SK-N-MC (cell line): Measurements from ENCODE around the gene TSR3.

Experiments used
- DNase-seq: peaks from one replicate; pipeline ENCODE4 v3.0.0-alpha.2; 2011; ENCODE audit warnings: low read depth, low spot score
- H3K27ac ChIP-seq: fragments of 200-600 bp; sonication (generic); 2 replicates; pipeline ENCODE4 v1.5.1; 2016; ENCODE audit warnings: mixed run types
- H3K36me3 ChIP-seq: fragments of 200-600 bp; sonication (generic); 2 replicates; pipeline ENCODE4 v1.6.1; 2017; ENCODE audit warnings: antibody characterized with exemption, low read length, mixed read lengths; ENCODE audit not compliant: insufficient read depth
- H3K4me3 ChIP-seq: fragments of 200-600 bp; sonication (generic); 2 replicates; pipeline ENCODE4 v1.5.1; 2016
- H3K9ac ChIP-seq: fragments of 200-600 bp; sonication (generic); 2 replicates; pipeline ENCODE4 v1.8.0; 2017; ENCODE audit warnings: mixed run types, mixed read lengths; ENCODE audit not compliant: insufficient read length
- H3K9me3 ChIP-seq: fragments of 200-600 bp; sonication (generic); 2 replicates; pipeline ENCODE4 v1.6.1; 2017; ENCODE audit warnings: low read depth, mild to moderate bottlenecking, antibody characterized with exemption, low read length, moderate library complexity, mixed read lengths
- EZH2 ChIP-seq: fragments of 200-600 bp; sonication (generic); IDR thresholded peaks from one replicate; pipeline ENCODE4 v1.6.1; 2017; ENCODE audit warnings: antibody characterized with exemption
- FOXP2 ChIP-seq: optimal IDR thresholded peaks from 2 replicates; pipeline ENCODE3; 2011; ENCODE audit warnings: mild to moderate bottlenecking, moderate library complexity; ENCODE audit not compliant: insufficient read depth; ENCODE audit errors: extremely low read length, control extremely low read depth
- POLR2AphosphoS5 ChIP-seq: IDR thresholded peaks from 2 replicates; pipeline ENCODE4 v1.6.1; 2012; ENCODE audit warnings: mild to moderate bottlenecking, low read depth, low read length, borderline replicate concordance

Gene TSR3

GRCh38 chr16:1326391-1326790, 25.3 kb downstream of the TSR3 start:
- H3K9me3 ChIP-seq, result no peaks in the 10 kb centered on the region
- no peak overlapping the region for H3K4me3 ChIP-seq
- DNase-seq, result no peak
- H3K9ac ChIP-seq, result no peak overlapping the region
- TF ChIP-seq FOXP2 (no peak), EZH2 (no peak), POLR2AphosphoS5 (no peak)
- H3K36me3 ChIP-seq, result peaks cover 23% of the 10 kb centered on the region; the same call in 1 of the 2 replicates
- peak overlapping the region; percentile 13; the same call in 1 of the 2 replicates for H3K27ac ChIP-seq

DNA sequence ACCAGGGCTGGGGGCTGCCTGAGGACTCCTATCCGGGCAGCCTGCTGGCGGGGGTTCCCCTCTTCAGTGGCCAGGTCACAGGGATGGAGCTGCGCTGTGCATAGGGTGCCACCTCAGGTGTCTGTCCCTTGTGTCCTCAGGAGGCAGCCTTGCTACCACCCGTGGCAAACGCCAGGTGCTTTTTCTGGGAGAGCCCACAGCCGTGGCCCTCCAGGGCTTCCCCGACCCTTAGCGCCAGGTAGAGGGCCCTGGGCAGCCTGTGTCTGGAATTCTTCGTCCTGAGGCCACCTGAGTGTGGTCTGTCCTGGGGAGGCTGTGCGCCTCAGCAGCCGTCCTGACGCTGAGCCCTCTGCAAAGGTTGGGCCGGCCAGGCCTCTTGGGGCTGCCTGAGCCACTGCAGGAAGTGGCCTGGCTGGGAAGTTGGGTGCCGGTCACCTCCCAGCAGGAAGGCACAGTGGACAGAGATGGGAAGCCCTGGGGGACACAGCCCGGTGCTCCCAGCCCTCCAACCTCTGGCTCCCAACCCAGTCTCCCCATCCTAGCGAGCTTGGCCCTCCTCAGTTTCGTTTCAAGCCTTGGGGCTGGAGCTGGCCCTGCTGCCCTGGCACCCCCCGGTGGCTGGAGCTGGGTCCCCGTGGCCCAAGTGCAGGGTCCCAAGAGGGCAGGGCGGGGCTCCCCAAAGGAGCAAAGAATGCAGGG, 25.9 kb downstream of the TSR3 start:
- peaks cover 28% of the 10 kb centered on the region; the same call in 1 of the 2 replicates for H3K36me3 ChIP-seq
- TF ChIP-seq FOXP2 (no peak), EZH2 (no peak), POLR2AphosphoS5 (no peak; the same call in 1 of the 2 replicates)
- H3K27ac ChIP-seq, result no peak overlapping the region

GRCh38 chr16:1325261-1325660, 26.4 kb downstream of the TSR3 start:
- no peaks in the 10 kb centered on the region for H3K9me3 ChIP-seq
- no peak overlapping the region for H3K4me3 ChIP-seq
- H3K9ac ChIP-seq, result no peak overlapping the region
- TF ChIP-seq EZH2 (no peak), POLR2AphosphoS5 (no peak), FOXP2 (no peak)
- no peak overlapping the region; the same call in 1 of the 2 replicates for H3K27ac ChIP-seq
- DNase-seq, result no peak
- peaks cover 34% of the 10 kb centered on the region for H3K36me3 ChIP-seq

More for the DNA sequence above, 25.9 kb downstream of the TSR3 start:
- DNase-seq, result no peak
- Histone ChIP-seq H3K9ac (no peak overlapping the region), H3K4me3 (no peak overlapping the region), H3K9me3 (no peaks in the 10 kb centered on the region)

DNA sequence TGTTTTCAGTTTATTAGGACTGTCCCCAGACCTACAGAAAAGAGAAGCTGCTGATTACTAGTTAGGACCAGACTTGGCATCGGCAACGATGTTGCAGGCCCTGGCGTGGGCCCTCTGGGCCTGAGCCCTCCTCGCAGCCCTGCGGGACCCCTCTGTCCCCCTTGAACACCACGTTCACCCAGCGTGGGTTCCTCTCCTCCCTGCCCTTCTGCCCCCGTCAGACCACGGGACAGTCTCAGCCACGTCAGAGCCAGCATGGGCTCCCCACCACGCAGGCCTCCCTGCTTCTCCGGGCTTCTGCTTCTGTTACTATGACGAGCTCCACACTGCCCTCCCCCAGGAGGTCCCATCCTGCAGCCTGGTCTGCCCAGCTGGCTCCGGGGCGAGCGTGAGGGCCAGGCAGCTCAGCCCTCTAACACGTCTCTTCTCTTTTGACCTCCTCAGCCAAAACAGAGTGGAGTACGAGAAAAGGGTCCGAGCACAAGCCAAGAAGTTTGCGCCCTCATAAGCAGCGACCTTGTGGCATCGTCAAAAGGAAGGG, 27.3 kb downstream of the TSR3 start:
- Histone ChIP-seq H3K27ac (no peak overlapping the region), H3K9me3 (no peaks in the 10 kb centered on the region), H3K9ac (no peak overlapping the region), H3K36me3 (peaks cover 43% of the 10 kb centered on the region), H3K4me3 (no peak overlapping the region)
- DNase-seq, result no peak
- 0 out of 2 replicates have a peak, but pooled peaks have one; percentile 9 for TF ChIP-seq POLR2AphosphoS5
- TF ChIP-seq EZH2, result no peak

- no peak overlapping the region for H3K4me3 ChIP-seq
- H3K9ac ChIP-seq, result no peak overlapping the region
- no peaks in the 10 kb centered on the region for H3K9me3 ChIP-seq
- no peak overlapping the region for H3K27ac ChIP-seq
- peaks cover 51% of the 10 kb centered on the region for H3K36me3 ChIP-seq
- DNase-seq, result no peak
- TF ChIP-seq POLR2AphosphoS5 (no peak), FOXP2 (no peak)
Observed at GRCh38 chr16:1323296-1324239, 28.1 kb downstream of the TSR3 start.

- H3K36me3 ChIP-seq, result peaks cover 62% of the 10 kb centered on the region
- no peak for TF ChIP-seq POLR2AphosphoS5
- TF ChIP-seq EZH2, result no peak
- no peak for TF ChIP-seq FOXP2
- DNase-seq, result no peak
Observed at GRCh38 chr16:1322407-1322806, 29.3 kb downstream of the TSR3 start.

GRCh38 chr16:1320658-1321240, 30.9 kb downstream of the TSR3 start:
- H3K9ac ChIP-seq, result no peak overlapping the region
- DNase-seq, result no peak
- H3K36me3 ChIP-seq, result peaks cover 79% of the 10 kb centered on the region
- no peak overlapping the region for H3K4me3 ChIP-seq
- no peaks in the 10 kb centered on the region for H3K9me3 ChIP-seq
- TF ChIP-seq FOXP2 (no peak), EZH2 (no peak), POLR2AphosphoS5 (no peak; the same call in 1 of the 2 replicates)
- no peak overlapping the region for H3K27ac ChIP-seq

More at GRCh38 chr16:1322407-1322806, 29.3 kb downstream of the TSR3 start:
- Histone ChIP-seq H3K4me3 (no peak overlapping the region), H3K9ac (no peak overlapping the region), H3K27ac (no peak overlapping the region), H3K9me3 (no peaks in the 10 kb centered on the region)

DNA sequence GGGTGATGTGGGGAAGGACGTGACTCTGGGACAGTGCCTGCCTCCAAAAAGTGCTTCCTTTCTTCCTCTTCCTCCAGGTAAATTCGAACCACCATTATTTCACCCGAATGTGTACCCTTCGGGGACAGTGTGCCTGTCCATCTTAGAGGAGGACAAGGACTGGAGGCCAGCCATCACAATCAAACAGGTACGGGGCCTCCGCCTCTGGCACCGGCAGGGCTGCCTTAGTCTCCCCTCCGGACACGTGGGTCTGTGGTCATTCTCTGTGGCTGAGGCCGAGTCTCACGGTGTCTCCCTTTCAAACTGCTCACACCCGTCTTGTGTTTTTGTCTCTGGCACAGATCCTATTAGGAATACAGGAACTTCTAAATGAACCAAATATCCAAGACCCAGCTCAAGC, 31.6 kb downstream of the TSR3 start:
- no peak for DNase-seq
- Histone ChIP-seq H3K9me3 (no peaks in the 10 kb centered on the region), H3K27ac (no peak overlapping the region), H3K36me3 (peaks cover 82% of the 10 kb centered on the region), H3K4me3 (no peak overlapping the region), H3K9ac (no peak overlapping the region)
- TF ChIP-seq POLR2AphosphoS5, result no peak
- TF ChIP-seq EZH2, result no peak
- no peak for TF ChIP-seq FOXP2
